HEK293 (cell line): ENCODE data around the gene CAMKK1.

Experiments
- TCF7L2 ChIP-seq: IDR thresholded peaks from 2 replicates; pipeline ENCODE4 v1.6.1; 2011; ENCODE audit warnings: low read depth, mild to moderate bottlenecking, inconsistent platforms, low read length, moderate library complexity, borderline replicate concordance
- ZBTB21 ChIP-seq: fragments of 450-650 bp; formaldehyde crosslinking; IDR thresholded peaks from 2 replicates; pipeline ENCODE4 v1.5.1; 2017; ENCODE audit warnings: missing biosample characterization, missing genetic modification characterization
- ZNF280C ChIP-seq: fragments of 450-650 bp; formaldehyde crosslinking; IDR thresholded peaks from 2 replicates; pipeline ENCODE4 v1.5.1; 2016; ENCODE audit warnings: missing biosample characterization, missing genetic modification characterization

- TF ChIP-seq ZBTB21 (tag by site-specific recombination) (peak; percentile 54; the same call in 1 of the 2 replicates), TCF7L2 (no peak), ZNF280C (tag by site-specific recombination) (no peak)
Observed at GRCh38 chr17:3913531-3914311, 20.9 kb upstream of the CAMKK1 start.
